Fibroblast of lung (primary cell): Measurements from ENCODE around the gene KANSL2.

Experiments
- EZH2 ChIP-seq: IDR thresholded peaks from 2 replicates; pipeline ENCODE4 v1.5.1; 2012; ENCODE audit warnings: low read length, control low read depth, mild to moderate bottlenecking; ENCODE audit errors: missing control alignments
- TF ChIP-seq, protein P1 (sequence below), 2 donors: IDR thresholded peaks in 1 of 2; conservative IDR thresholded peaks in 1 of 2; 1 replicate in 1 of 2; 2 replicates in 1 of 2; pipeline ENCODE4 v1.5.1; 2011 to 2012; ENCODE audit warnings: low read length in 2 of 2, control low read depth in 1 of 2, inconsistent platforms in 1 of 2, low read depth in 1 of 2, mild to moderate bottlenecking in 1 of 2

DNA sequence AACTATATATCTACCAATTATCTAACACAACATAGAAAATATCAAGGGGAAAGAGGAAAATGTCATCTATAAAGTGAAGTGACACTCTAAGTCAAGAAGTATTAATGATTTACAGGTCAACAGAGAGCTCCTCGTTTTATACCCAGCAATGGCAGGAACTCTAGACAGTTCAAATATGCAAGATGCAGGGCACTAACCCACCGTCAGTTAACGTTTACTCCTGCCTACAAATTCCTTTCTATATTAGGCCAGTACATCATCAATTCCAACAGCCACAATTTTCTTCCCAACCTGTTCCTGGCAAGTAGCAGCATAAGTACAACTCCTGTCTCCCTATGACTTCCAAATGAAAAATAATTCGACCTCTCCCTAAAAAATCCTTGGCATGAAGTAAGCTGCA is 9.0 kb upstream of the KANSL2 start:
- TF ChIP-seq, protein P1, sequence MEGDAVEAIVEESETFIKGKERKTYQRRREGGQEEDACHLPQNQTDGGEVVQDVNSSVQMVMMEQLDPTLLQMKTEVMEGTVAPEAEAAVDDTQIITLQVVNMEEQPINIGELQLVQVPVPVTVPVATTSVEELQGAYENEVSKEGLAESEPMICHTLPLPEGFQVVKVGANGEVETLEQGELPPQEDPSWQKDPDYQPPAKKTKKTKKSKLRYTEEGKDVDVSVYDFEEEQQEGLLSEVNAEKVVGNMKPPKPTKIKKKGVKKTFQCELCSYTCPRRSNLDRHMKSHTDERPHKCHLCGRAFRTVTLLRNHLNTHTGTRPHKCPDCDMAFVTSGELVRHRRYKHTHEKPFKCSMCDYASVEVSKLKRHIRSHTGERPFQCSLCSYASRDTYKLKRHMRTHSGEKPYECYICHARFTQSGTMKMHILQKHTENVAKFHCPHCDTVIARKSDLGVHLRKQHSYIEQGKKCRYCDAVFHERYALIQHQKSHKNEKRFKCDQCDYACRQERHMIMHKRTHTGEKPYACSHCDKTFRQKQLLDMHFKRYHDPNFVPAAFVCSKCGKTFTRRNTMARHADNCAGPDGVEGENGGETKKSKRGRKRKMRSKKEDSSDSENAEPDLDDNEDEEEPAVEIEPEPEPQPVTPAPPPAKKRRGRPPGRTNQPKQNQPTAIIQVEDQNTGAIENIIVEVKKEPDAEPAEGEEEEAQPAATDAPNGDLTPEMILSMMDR (conservative IDR thresholded peaks at IDR 0.05 in 1 of 2, IDR thresholded peaks at IDR 0.05 in 1 of 2; ENCODE audit: low read depth in 1 of 2, low read length in 2 of 2) = no peak
- TF ChIP-seq EZH2 = no peak
